ENCODE measurements around the gene TIFAB.
A peak's percentile ranks its signal among the peaks of the same experiment; 100 is the strongest.

Gene TIFAB

GRCh38 chr5:135458356-135458755, 6.2 kb upstream of the TIFAB start:
- DNase-seq (ENCODE audit: low read depth in 2 of 2) = no peak

GRCh38 chr5:135457424-135458071, 5.4 kb upstream of the TIFAB start:
- peak in 1 of 2 donors; percentile 20 for DNase-seq (ENCODE audit: low read depth in 2 of 2)

DNA sequence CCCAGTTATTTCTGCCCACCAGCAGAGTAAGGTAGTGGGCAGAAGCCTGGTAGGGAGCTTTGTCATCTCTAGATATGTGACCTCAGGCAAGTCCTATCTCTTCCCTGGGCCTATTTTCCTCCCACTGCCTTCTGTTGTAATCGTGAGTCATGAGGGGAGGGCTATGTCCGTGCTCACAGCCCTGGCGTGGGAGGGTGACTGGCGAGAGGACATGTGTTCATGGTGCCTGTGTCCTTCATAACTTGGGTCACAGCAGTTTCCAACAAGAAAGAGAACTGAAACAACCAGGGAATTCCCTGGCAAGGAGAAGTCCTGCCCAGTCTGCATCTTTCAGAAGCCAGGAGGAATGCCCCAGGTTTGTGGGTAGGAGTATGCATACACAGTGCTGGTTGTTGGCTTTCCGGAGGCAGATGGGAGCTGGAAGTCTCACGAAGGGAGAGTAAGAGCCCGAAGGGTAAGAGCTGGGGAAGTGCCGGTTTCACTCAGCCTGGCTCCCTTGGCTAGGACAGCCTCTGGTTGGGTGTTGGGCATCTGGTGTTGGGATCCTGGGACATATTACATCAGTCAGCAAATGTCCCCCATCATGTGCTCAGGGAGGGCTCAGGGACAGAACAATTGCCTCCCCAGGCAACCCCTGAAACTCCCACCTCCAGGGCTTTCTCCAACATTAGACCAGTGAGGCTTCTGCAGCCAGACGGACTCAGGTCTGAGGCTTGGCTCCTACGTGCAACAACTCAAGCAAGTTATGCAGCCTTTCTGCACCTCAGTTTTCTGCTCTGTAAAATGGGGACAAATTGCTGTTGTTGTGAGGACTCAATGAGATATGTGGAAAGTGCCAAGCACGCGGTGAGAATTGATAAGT, 4.3 kb upstream of the TIFAB start:
- no peak for DNase-seq (ENCODE audit: low read depth in 2 of 2)

GRCh38 chr5:135455876-135456237, 3.7 kb upstream of the TIFAB start:
- DNase-seq (ENCODE audit: low read depth in 2 of 2) = no peak

- DNase-seq (ENCODE audit: low read depth in 2 of 2) = no peak
Observed at GRCh38 chr5:135454946-135455345, 2.8 kb upstream of the TIFAB start.

DNA sequence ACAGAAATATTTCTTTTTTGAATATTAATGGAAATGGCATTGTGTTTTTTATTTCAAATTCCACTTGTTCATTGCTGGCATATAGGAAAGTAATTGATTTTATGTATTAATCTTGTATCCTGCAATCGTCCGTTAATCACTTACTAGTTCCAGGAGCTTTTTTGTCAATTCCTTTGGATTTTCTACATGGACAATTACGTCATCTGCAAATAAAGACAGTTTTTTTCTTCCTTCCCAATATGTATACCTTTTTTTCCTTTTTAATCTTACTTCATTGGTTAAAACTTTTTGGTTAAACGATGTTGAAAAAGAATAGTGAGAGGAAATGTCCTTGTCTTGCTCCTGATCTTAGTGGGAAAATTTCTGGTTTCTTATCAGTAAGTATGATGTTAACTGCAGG, 1.5 kb upstream of the TIFAB start:
- no peak for DNase-seq (ENCODE audit: low read depth in 2 of 2)

GRCh38 chr5:135451581-135452320, 400 bp downstream of the TIFAB start:
- no peak for DNase-seq (ENCODE audit: low read depth in 2 of 2)

GRCh38 chr5:135450952-135451351, 1.2 kb downstream of the TIFAB start:
- no peak for DNase-seq (ENCODE audit: low read depth in 2 of 2)

DNA sequence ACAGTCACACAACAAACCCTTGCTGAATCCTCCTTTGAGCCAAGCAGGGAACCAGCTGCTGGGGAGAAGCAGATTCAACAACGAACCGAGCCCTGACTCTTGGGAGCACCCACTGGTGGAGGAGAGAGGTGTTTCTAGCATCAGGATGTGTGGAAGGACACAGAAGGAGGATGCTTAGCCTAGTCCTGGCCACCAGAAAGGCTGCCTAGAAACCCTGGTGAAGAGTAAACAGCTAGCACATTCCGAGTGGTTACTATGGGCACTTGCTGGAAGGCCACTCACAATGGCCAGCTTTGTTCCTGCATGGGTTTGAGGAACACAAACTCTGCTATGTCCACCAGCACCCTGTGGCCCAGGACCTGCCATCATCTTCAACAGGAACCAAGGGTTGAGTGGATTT, 1.8 kb downstream of the TIFAB start:
- no peak for DNase-seq (ENCODE audit: low read depth in 2 of 2)

DNA sequence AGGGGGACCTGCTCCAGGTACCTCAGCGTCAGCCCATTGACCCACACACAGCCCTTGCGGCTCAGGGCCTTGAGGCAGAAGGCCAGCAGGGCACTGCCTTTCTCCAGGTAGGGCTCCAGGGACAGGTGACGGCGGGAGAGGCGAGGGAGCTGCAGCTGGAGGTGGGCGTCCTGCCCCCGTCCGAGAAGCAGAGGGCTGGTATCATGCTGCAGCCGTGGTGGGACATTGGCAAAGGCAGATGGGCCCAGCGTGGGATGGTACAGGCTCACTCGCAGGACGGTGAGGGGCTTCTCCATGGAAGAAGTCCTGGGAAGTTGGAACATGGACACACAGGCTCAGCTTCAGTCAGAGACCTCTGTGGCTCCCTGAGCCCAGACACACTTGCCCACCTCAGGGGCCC, 2.5 kb downstream of the TIFAB start:
- DNase-seq (ENCODE audit: low read depth in 2 of 2) = no peak

- no peak for DNase-seq (ENCODE audit: low read depth in 2 of 2)
Observed at GRCh38 chr5:135448791-135449507, 3.2 kb downstream of the TIFAB start.

- DNase-seq (ENCODE audit: low read depth in 2 of 2) = no peak
Observed at GRCh38 chr5:135448071-135448739, 3.9 kb downstream of the TIFAB start.

DNA sequence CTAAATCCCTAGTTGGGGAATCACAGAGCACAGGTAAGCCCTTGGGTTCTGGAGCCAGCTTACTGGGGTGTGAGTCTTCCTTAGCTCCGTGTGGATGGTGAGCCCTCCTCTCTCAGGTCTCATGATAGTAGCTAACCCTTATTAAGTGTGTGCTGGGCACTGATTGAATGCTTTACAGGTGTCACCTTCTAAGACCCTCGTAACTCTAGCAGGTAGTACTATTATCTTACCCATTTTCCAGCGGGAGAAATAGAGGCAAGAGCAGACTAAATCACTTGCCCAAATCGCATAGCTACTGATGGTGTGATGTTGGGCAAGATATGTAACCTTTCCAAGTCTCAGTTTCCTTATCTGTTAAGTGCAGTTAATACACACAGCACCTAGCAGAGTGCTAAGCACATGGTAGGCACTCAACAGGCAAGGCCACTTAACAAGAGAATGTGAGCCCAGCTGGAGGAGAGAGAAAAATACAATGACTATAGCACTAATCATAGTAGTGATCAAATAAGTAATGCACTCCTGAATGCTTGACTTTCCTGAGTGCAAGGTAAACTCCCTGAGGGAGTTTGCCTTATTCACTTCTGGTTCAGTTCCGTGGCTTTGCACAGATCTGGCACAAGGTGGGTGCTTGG, 4.7 kb downstream of the TIFAB start, which contains the start of gene DCANP1:
TSS of gene DCANP1 (minus strand) at position 51 of the 632 bp plus-strand sequence. CDS start 240 bp downstream, outside the sequence.
- no peak for DNase-seq (ENCODE audit: low read depth in 2 of 2)

- no peak for DNase-seq (ENCODE audit: low read depth in 2 of 2)
Observed at GRCh38 chr5:135446615-135447014, 5.5 kb downstream of the TIFAB start.

GRCh38 chr5:135446206-135446605, 5.9 kb downstream of the TIFAB start:
- DNase-seq (ENCODE audit: low read depth in 2 of 2) = no peak

GRCh38 chr5:135445306-135445985, 6.7 kb downstream of the TIFAB start:
- no peak for DNase-seq (ENCODE audit: low read depth in 2 of 2)

GRCh38 chr5:135444881-135445280, 7.3 kb downstream of the TIFAB start:
- DNase-seq (ENCODE audit: low read depth in 2 of 2) = no peak

- no peak for DNase-seq (ENCODE audit: low read depth in 2 of 2)
Observed at GRCh38 chr5:135444360-135444759, 7.8 kb downstream of the TIFAB start.

DNA sequence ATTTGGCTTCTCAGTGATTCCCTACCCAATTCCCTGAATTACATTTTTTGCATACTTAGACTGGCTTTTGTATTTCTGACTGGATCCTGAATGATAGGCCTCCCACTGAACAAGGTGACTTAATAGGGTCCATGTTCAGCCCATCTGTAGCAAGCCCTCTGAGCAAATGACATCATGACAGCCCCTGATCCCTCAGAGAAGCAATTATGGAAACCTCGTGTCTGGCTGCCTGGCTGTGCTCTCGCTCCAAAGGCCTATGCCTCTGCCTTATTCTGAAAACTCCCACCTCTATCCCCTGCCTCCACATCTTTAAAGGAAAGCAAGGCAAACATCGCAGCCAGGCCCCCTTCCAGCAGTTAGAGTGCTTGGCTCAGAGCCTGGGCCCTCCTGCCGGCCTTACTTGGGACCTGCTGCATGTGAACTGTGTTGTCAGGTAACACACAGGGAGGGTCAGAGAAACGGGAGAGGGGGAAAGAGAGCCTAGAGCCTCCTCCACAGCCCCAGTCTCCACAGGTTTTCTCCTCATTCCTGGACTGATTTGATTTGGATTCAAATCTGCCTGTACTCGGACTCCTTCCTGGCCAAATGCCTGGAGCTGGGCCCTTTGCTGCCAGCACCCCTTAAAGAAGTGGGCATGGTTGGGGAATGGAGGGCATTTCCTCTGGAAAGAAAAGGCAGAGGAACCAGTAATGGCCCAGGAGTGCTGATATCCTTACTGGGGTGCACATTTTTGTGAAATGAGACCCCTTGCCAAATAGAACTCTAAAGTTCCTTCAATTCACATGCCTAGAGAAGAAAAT, 8.8 kb downstream of the TIFAB start:
- no peak for DNase-seq (ENCODE audit: low read depth in 2 of 2)
